GM21526 (cell line): ENCODE measurements around the gene TNFAIP8.

Experiments
- ATAC-seq: cut with Tn5 transposase; IDR thresholded peaks from one replicate; pipeline ENCODE4 v1.9.1; 2021; ENCODE audit warnings: moderate library complexity; ENCODE audit not compliant: unreplicated experiment, low FRiP score

Gene TNFAIP8

GRCh38 chr5:119365847-119366539 lies 10.2 kb downstream of the TNFAIP8 start:
- no peak for ATAC-seq

- ATAC-seq, result no peak
These were observed 10.7 kb downstream of the TNFAIP8 start for GRCh38 chr5:119366540-119366881.

GRCh38 chr5:119367502-119368237 lies 11.9 kb downstream of the TNFAIP8 start:
- peak; percentile 68 for ATAC-seq

- no peak for ATAC-seq
These were observed 12.4 kb downstream of the TNFAIP8 start for GRCh38 chr5:119368238-119368630.

GRCh38 chr5:119370486-119370885 lies 14.7 kb downstream of the TNFAIP8 start:
- ATAC-seq, result no peak

- no peak for ATAC-seq
These were observed 15.3 kb downstream of the TNFAIP8 start for GRCh38 chr5:119371146-119371545.

- peak; percentile 45 for ATAC-seq
These were observed 17.6 kb downstream of the TNFAIP8 start for GRCh38 chr5:119373449-119373858.

- ATAC-seq, result no peak
These were observed 19.1 kb downstream of the TNFAIP8 start for GRCh38 chr5:119374901-119375300.

GRCh38 chr5:119377066-119377465 lies 21.2 kb downstream of the TNFAIP8 start:
- no peak for ATAC-seq

GRCh38 chr5:119378075-119378700 lies 22.4 kb downstream of the TNFAIP8 start:
- no peak for ATAC-seq

- no peak for ATAC-seq
These were observed 23.3 kb downstream of the TNFAIP8 start for GRCh38 chr5:119379096-119379495.

- ATAC-seq, result no peak
These were observed 24.2 kb downstream of the TNFAIP8 start for GRCh38 chr5:119379942-119380547.

- no peak for ATAC-seq
These were observed 26.4 kb downstream of the TNFAIP8 start for GRCh38 chr5:119382169-119382568.

GRCh38 chr5:119383008-119383407 lies 27.2 kb downstream of the TNFAIP8 start:
- ATAC-seq, result no peak

GRCh38 chr5:119385136-119385535 lies 29.3 kb downstream of the TNFAIP8 start:
- no peak for ATAC-seq

- ATAC-seq, result no peak
These were observed 29.8 kb downstream of the TNFAIP8 start for GRCh38 chr5:119385536-119386128.

- no peak for ATAC-seq
These were observed 31.0 kb downstream of the TNFAIP8 start for GRCh38 chr5:119386596-119387344.

- ATAC-seq, result no peak
These were observed 32.3 kb downstream of the TNFAIP8 start for GRCh38 chr5:119387945-119388618.

GRCh38 chr5:119388619-119389190 lies 32.9 kb downstream of the TNFAIP8 start:
- no peak for ATAC-seq
